Measurements from ENCODE around the gene TRPM1.

Gene TRPM1

GRCh38 chr15:31116423-31117030 is 15.0 kb upstream of the TRPM1 start:
- Histone ChIP-seq H3K27ac (ENCODE audit: low read depth, low read length) (no peak overlapping the region), H3K27me3 (ENCODE audit: insufficient read depth, low read length) (no peaks in the 10 kb centered on the region), H3K36me3 (ENCODE audit: insufficient read depth, low read length) (no peaks in the 10 kb centered on the region), H3K4me3 (ENCODE audit: low read length) (no peak overlapping the region), H3K9ac (ENCODE audit: low read depth, low read length) (no peak overlapping the region), H3K4me1 (ENCODE audit: insufficient read depth, low read length) (no peaks in the 10 kb centered on the region), H3K9me3 (ENCODE audit: insufficient read depth, low read depth, low read length) (no peaks in the 10 kb centered on the region)
- WGBS = 95% methylated on average over 4 of the region's 6 CpGs

GRCh38 chr15:31111091-31111647 is 9.6 kb upstream of the TRPM1 start:
- 92% methylated on average over 5 of the region's 5 CpGs for WGBS
- Histone ChIP-seq H3K27me3 (ENCODE audit: insufficient read depth, low read length) (no peaks in the 10 kb centered on the region), H3K9me3 (ENCODE audit: insufficient read depth, low read depth, low read length) (no peaks in the 10 kb centered on the region), H3K4me3 (ENCODE audit: low read length) (no peak overlapping the region), H3K36me3 (ENCODE audit: insufficient read depth, low read length) (no peaks in the 10 kb centered on the region), H3K4me1 (ENCODE audit: insufficient read depth, low read length) (no peaks in the 10 kb centered on the region), H3K27ac (ENCODE audit: low read depth, low read length) (no peak overlapping the region), H3K9ac (ENCODE audit: low read depth, low read length) (no peak overlapping the region)

GRCh38 chr15:31108836-31109235 is 7.3 kb upstream of the TRPM1 start:
- 94% methylated on average over 4 of the region's 4 CpGs for WGBS
- Histone ChIP-seq H3K27me3 (ENCODE audit: insufficient read depth, low read length) (no peaks in the 10 kb centered on the region), H3K4me3 (ENCODE audit: low read length) (no peak overlapping the region), H3K36me3 (ENCODE audit: insufficient read depth, low read length) (no peaks in the 10 kb centered on the region), H3K27ac (ENCODE audit: low read depth, low read length) (no peak overlapping the region), H3K9me3 (ENCODE audit: insufficient read depth, low read depth, low read length) (no peaks in the 10 kb centered on the region), H3K9ac (ENCODE audit: low read depth, low read length) (no peak overlapping the region), H3K4me1 (ENCODE audit: insufficient read depth, low read length) (no peaks in the 10 kb centered on the region)

GRCh38 chr15:31106495-31107300 is 5.2 kb upstream of the TRPM1 start:
- no peak overlapping the region for H3K9ac ChIP-seq (ENCODE audit: low read depth, low read length)
- H3K27ac ChIP-seq (ENCODE audit: low read depth, low read length) = no peak overlapping the region
- no peaks in the 10 kb centered on the region for H3K27me3 ChIP-seq (ENCODE audit: insufficient read depth, low read length)
- WGBS = 85% methylated on average over 6 of the region's 7 CpGs
- no peaks in the 10 kb centered on the region for H3K36me3 ChIP-seq (ENCODE audit: insufficient read depth, low read length)
- H3K9me3 ChIP-seq (ENCODE audit: insufficient read depth, low read depth, low read length) = no peaks in the 10 kb centered on the region
- no peaks in the 10 kb centered on the region for H3K4me1 ChIP-seq (ENCODE audit: insufficient read depth, low read length)
- no peak overlapping the region for H3K4me3 ChIP-seq (ENCODE audit: low read length)

- Histone ChIP-seq H3K27ac (ENCODE audit: low read depth, low read length) (no peak overlapping the region), H3K36me3 (ENCODE audit: insufficient read depth, low read length) (no peaks in the 10 kb centered on the region), H3K4me1 (ENCODE audit: insufficient read depth, low read length) (peaks cover 7% of the 10 kb centered on the region), H3K9ac (ENCODE audit: low read depth, low read length) (no peak overlapping the region), H3K4me3 (ENCODE audit: low read length) (no peak overlapping the region), H3K9me3 (ENCODE audit: insufficient read depth, low read depth, low read length) (no peaks in the 10 kb centered on the region), H3K27me3 (ENCODE audit: insufficient read depth, low read length) (no peaks in the 10 kb centered on the region)
- WGBS = 97% methylated on average over 6 of the region's 6 CpGs
These were observed 2.5 kb upstream of the TRPM1 start for GRCh38 chr15:31104003-31104402.

GRCh38 chr15:31102374-31103342 is 1.1 kb upstream of the TRPM1 start:
- whole genome bisulfite sequencing = 89% methylated on average over 24 of the region's 24 CpGs

GRCh38 chr15:31102039-31102321 is 455 bp upstream of the TRPM1 start:
- Histone ChIP-seq H3K36me3 (ENCODE audit: insufficient read depth, low read length) (no peaks in the 10 kb centered on the region), H3K9me3 (ENCODE audit: insufficient read depth, low read depth, low read length) (no peaks in the 10 kb centered on the region), H3K27me3 (ENCODE audit: insufficient read depth, low read length) (no peaks in the 10 kb centered on the region), H3K4me3 (ENCODE audit: low read length) (no peak overlapping the region), H3K27ac (ENCODE audit: low read depth, low read length) (no peak overlapping the region), H3K9ac (ENCODE audit: low read depth, low read length) (no peak overlapping the region), H3K4me1 (ENCODE audit: insufficient read depth, low read length) (peaks cover 14% of the 10 kb centered on the region)
- WGBS = 63% methylated on average over 4 of the region's 4 CpGs

More at GRCh38 chr15:31102374-31103342, 1.1 kb upstream of the TRPM1 start:
- Histone ChIP-seq H3K4me3 (ENCODE audit: low read length) (no peak overlapping the region), H3K36me3 (ENCODE audit: insufficient read depth, low read length) (no peaks in the 10 kb centered on the region), H3K27me3 (ENCODE audit: insufficient read depth, low read length) (no peaks in the 10 kb centered on the region), H3K27ac (ENCODE audit: low read depth, low read length) (no peak overlapping the region), H3K9ac (ENCODE audit: low read depth, low read length) (no peak overlapping the region), H3K9me3 (ENCODE audit: insufficient read depth, low read depth, low read length) (no peaks in the 10 kb centered on the region), H3K4me1 (ENCODE audit: insufficient read depth, low read length) (peaks cover 14% of the 10 kb centered on the region)

- Histone ChIP-seq H3K9me3 (ENCODE audit: insufficient read depth, low read depth, low read length) (no peaks in the 10 kb centered on the region), H3K36me3 (ENCODE audit: insufficient read depth, low read length) (no peaks in the 10 kb centered on the region), H3K27me3 (ENCODE audit: insufficient read depth, low read length) (no peaks in the 10 kb centered on the region), H3K4me3 (ENCODE audit: low read length) (no peak overlapping the region), H3K9ac (ENCODE audit: low read depth, low read length) (no peak overlapping the region), H3K4me1 (ENCODE audit: insufficient read depth, low read length) (peaks cover 14% of the 10 kb centered on the region), H3K27ac (ENCODE audit: low read depth, low read length) (no peak overlapping the region)
- 93% methylated on average over 6 of the region's 6 CpGs for WGBS
These were observed 787 bp downstream of the TRPM1 start for GRCh38 chr15:31100738-31101137.

GRCh38 chr15:31098953-31099740 is 2.4 kb downstream of the TRPM1 start:
- no peaks in the 10 kb centered on the region for H3K36me3 ChIP-seq (ENCODE audit: insufficient read depth, low read length)
- no peak overlapping the region for H3K4me3 ChIP-seq (ENCODE audit: low read length)
- peaks cover 14% of the 10 kb centered on the region for H3K4me1 ChIP-seq (ENCODE audit: insufficient read depth, low read length)
- no peaks in the 10 kb centered on the region for H3K9me3 ChIP-seq (ENCODE audit: insufficient read depth, low read depth, low read length)
- no peak overlapping the region for H3K27ac ChIP-seq (ENCODE audit: low read depth, low read length)
- no peak overlapping the region for H3K9ac ChIP-seq (ENCODE audit: low read depth, low read length)
- H3K27me3 ChIP-seq (ENCODE audit: insufficient read depth, low read length) = no peaks in the 10 kb centered on the region
- WGBS = 98% methylated on average over 3 of the region's 4 CpGs

GRCh38 chr15:31098491-31098917 is 3.0 kb downstream of the TRPM1 start:
- Histone ChIP-seq H3K27ac (ENCODE audit: low read depth, low read length) (no peak overlapping the region), H3K4me3 (ENCODE audit: low read length) (no peak overlapping the region), H3K9ac (ENCODE audit: low read depth, low read length) (no peak overlapping the region), H3K4me1 (ENCODE audit: insufficient read depth, low read length) (peaks cover 14% of the 10 kb centered on the region), H3K27me3 (ENCODE audit: insufficient read depth, low read length) (no peaks in the 10 kb centered on the region), H3K36me3 (ENCODE audit: insufficient read depth, low read length) (no peaks in the 10 kb centered on the region), H3K9me3 (ENCODE audit: insufficient read depth, low read depth, low read length) (no peaks in the 10 kb centered on the region)
- 67% methylated on average over 6 of the region's 6 CpGs for WGBS

Measured in HUES64 (cell line).